ENCODE data around the gene ITSN1.
"Not testable (repeated sequence)": the region's sequence is repeated elsewhere in the genome, so short reads cannot be mapped to it uniquely, and the experiment has no call there.

The ITSN1 gene

GRCh38 chr21:33894736-33895288 is 252.5 kb downstream of the ITSN1 start:
- DNase-seq (ENCODE audit: low spot score) = peak; percentile 82

DNA sequence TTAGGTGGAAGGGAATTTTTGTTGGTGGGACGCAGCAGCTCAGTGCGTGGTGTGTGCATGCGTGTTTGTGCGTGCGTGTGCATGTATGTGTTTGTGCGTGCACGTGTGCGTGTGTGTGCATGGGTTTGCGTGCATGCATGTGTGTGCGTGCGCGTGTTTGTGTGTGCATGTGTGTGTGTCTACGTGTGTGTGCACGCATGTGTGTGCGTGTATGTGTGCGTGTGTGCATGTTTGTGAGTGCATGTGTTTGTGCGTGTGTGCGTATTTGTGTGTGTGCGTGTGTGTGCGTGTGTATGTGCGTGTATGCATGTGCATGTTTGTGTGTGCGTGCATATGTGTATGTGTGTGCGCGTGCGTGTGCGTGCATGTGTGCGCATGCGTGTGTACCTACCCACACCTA is 253.1 kb downstream of the ITSN1 start:
- DNase-seq (ENCODE audit: low spot score) = no peak

DNA sequence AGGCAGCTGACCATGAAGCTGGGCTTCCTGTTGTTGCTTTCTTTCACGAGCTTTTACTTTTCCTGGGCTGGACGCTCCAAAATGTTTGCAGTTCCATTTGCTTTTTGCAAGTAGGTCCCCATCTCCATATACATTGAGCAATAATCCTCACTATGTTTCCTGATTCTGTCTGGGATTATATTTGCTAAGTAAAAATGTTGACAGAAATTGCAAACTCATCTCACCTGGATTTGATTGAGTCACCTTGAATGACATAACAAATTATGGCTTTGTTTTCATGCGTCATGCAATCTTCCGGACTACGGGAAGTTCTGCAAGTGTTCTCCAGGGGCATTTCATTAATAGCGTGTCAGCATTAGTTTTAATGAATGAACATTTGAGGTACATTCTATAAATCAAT is 254.4 kb downstream of the ITSN1 start:
- DNase-seq (ENCODE audit: low spot score) = no peak

GRCh38 chr21:33897098-33897497 is 254.8 kb downstream of the ITSN1 start:
- no peak for DNase-seq (ENCODE audit: low spot score)

DNA sequence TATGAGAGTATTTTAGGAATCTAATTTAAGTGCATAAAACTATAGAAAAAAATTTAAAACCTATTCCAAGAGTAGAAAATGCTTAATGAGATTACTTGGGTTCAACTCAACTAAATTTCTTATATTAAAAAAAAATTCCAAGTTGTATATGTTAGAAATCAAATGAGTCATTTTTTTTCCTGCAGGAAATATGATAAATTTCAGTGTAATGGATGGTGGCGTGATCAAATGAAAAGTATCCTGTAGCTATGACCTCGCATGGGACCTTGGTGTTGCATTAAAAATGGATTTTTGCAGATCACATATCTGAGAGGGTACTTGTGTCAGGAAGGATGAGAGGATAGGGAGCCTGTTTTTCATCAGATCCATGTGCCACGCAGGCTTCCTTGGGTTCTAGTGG is 255.4 kb downstream of the ITSN1 start:
- peak; percentile 29 for DNase-seq (ENCODE audit: low spot score)

DNA sequence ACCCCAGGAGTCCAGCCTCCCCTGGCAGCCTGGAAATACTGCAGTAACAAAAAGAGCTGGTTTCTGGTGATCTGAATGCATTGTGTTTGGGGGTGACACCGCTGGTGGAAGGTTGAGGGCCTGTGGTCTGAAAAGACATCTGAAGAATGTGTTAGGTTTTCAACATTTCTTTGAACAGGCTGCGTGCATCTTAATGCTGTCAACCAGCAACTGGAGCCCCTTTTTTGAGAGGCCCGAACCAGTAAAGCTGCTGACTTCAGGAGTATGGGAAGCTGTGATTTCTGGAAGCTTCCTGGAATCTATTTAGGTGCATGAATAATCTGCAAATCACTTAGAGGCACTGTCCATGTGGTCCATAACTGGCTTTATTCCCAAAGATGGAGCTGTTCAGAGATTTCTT is 256.3 kb downstream of the ITSN1 start:
- no peak for DNase-seq (ENCODE audit: low spot score)

- DNase-seq (ENCODE audit: low spot score) = no peak
Observed at GRCh38 chr21:33899199-33899598, 256.9 kb downstream of the ITSN1 start.

- peak; percentile 30 for DNase-seq (ENCODE audit: low spot score)
Observed at GRCh38 chr21:33901412-33902288, 259.3 kb downstream of the ITSN1 start.

- no peak for DNase-seq (ENCODE audit: low spot score)
Observed at GRCh38 chr21:33902349-33902748, 260.0 kb downstream of the ITSN1 start.

GRCh38 chr21:33904041-33904440 is 261.7 kb downstream of the ITSN1 start:
- no peak for DNase-seq (ENCODE audit: low spot score)

DNA sequence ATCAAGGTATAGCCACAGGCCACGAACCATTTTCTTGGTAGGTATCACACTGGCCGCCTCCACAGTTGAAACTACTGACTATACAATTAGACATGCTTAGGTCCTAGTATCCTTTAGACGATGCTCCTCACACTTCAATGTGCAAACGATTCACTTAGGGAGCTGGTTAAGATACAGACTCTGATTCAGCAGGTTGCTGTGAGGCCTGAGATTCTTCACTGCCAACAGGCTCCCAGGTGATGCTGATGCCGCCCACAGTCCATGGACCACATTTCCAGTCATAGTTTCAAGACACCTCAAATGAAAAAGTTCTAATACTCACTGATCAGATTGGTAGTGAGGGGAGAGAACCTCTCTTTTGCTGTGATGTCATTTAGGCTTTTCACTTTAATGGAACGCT is 266.5 kb downstream of the ITSN1 start:
- no peak for DNase-seq (ENCODE audit: low spot score)

DNA sequence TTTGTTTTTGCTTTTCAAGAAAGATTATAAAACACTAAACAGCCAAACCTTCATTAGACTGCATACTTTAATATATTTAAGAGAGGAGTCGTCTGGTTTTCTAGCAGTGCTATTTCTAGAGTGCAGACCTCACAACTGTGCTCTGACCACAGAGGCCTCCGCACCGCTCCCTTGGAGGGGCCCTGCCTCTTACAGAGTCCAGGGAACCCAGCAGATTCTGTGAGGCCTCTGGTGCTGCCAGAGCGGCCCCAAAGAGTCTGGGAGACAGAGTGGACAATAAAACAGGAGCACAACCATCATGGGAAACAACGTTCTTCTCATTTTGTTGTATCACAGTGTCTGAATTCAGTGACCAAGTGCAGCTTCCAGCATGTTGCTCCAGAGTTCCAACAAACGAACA is 267.5 kb downstream of the ITSN1 start:
- no peak for DNase-seq (ENCODE audit: low spot score)

DNA sequence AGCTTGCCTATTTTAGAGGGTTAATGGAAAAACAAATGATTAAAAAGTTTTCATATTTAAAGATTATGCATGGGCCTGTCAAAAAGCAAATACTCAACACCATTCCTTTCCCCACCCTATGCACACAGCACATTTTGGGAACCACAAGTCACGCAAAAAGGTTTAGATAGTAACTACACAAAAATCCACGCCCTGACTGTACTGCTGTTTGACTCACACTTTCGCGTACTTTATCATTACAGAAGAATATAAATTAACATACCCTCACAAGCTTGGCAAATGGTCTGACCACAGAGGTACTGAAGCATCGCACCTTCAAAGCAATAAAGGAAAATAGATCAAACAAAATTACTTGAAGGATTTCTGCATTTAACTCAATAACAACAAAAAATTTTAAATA is 271.9 kb downstream of the ITSN1 start:
- DNase-seq (ENCODE audit: low spot score) = no peak

DNA sequence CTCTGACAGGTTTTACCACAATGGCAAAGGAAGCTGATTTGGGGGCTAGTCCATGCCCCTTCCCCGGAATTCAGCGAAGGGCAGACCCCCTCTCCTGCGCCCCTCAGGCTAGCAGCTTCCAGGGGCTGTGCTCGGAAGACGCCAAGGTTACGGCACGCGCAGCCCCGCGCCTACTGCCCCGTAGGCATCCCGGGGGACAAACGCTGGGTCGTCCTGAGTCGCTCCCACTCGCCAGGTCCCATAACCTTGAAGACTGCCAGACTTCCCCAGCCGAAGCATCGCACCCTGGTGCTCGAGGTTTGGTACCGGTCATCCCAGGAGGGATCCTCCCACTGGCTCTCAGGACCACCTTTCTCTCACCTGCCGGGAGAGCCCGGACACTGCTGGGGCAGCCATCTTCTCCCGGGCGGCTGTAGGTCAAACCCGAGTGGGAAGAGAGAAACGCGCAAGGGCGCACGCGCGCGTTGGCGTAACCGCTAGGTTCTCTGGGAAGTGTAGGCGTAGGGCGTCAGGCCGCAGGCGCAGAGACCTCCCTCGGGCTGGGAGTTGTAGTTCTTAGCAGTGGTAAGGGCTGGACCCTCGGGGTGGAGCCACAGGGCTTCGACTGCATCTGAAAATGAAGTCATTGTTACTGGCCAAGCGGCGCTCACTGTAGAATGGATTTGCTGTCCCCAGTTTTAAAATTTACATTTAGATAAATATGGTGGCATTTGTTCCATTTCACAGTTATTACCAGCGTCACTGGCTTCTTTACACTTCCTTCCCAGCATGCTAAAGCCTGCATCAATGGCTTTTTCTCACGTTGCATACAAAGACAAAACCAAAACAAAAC is 273.3 kb downstream of the ITSN1 start, which contains the start of gene ATP5PO:
Gene ATP5PO, minus strand, starts transcription at position 437 of the 832 bp plus-strand sequence. Its CDS starts 41 bp downstream, at position 396.
- peak; percentile 98 for DNase-seq (ENCODE audit: low spot score)

- DNase-seq (ENCODE audit: low spot score) = no peak
Observed at GRCh38 chr21:33916200-33916567, 273.9 kb downstream of the ITSN1 start.

DNA sequence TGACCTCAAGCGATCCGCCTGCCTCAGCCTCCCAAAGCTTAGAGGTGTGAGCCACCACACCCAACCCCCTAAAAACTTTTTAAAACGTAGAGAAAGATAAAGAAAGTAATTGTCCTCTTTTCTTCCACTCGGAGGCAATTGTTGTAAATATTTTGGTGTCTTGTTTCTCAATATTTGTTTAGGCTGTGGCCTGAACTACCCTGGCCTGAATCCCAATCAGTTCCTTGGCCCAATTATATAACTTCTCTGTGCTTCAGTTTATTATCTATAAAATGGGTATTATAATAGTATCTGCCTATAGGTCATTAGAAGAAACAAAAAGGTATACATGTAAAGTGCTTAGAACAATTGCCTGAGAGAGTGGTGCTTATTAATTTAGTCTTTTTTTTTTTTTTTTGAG is 275.1 kb downstream of the ITSN1 start:
- DNase-seq (ENCODE audit: low spot score) = no peak

DNA sequence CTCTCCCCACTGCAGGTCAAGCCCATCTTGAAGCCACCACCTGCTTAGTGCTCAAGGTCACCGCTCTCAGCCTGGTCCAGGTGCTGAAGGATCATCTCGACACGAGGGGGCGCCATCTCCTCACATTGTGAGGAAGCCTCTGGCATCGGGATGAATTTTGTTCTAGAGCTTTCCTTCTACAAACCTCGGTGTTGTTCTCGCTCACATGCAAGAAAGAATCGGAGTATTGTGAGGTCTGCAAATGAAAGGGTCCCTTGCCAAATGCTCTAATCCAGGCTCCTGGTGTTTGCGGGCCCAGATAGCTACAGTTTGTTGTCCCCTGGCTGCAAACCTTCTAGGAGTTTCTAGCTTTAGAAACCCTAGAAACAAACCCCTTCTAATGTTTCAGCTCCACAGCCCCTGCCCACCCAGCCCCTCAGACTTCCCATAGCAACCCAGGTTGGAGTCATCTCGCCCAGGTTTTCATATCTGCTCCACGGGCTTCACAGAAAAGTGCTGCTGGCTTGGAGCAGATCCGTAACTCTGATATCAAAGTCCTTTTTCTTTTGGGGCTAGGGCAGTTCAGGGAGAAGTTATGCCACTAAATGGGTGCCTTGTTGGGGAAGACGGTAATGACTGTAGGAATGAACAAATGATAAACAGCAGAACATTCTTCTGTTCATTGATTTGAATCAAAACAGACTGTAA is 281.9 kb downstream of the ITSN1 start:
- peak; percentile 81 for DNase-seq (ENCODE audit: low spot score)

- DNase-seq (ENCODE audit: low spot score) = no peak
Observed at GRCh38 chr21:33924766-33925100, 282.4 kb downstream of the ITSN1 start.

DNA sequence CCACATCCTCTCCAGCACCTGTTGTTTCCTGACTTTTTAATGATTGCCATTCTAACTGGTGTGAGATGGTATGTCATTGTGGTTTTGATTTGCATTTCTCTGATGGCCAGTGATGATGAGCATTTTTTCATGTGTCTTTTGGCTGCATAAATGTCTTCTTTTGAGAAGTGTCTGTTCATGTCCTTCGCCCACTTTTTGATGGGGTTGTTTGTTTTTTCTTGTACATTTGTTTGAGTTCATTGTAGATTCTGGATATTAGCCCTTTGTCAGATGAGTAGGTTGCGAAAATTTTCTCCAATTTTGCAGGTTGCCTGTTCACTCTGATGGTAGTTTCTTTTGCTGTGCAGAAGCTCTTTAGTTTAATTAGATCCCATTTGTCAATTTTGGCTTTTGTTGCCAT is 283.9 kb downstream of the ITSN1 start:
- not testable (repeated sequence) for DNase-seq (ENCODE audit: low spot score)

- DNase-seq (ENCODE audit: low spot score) = not testable (repeated sequence)
Observed at GRCh38 chr21:33931052-33931798, 288.9 kb downstream of the ITSN1 start.

DNA sequence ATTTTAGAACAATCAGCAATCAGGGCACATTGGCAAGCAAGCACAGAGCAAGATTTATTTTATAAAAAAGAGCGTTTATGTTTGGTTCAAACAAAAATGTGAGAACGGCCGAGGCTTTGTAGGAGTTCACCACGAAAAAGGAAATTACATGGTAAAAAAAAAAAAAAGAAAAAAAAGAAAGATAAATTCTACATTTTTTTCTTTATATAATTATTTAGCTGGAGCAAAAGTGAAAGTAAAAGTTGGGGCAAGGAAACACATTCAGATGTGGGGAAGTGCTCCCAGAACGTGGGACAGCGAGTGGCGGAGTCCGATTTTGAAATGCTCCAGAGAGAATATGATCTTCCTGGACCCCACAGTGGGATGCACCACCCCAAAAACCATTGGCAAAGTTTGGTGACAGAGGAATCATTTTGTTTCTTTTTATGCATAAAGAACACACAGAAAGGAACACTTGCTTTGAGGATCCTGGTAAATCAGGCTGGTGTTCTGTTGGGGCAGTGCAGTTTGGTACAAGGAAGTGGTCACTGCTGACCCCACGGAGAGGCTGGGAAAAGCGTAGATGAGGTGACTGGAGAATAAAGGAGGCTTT is 289.6 kb downstream of the ITSN1 start:
- DNase-seq (ENCODE audit: low spot score) = no peak
